SKM-1 treated with dmso at 0.1 percent for 144 hours (cell line): Measurements from ENCODE around the gene GMDS.

ENCODE experiments used
- DNase-seq: peaks from one replicate; lab custom pipeline; 2025; ENCODE audit not compliant: unreplicated experiment; lab: John Stamatoyannopoulos, UW

The GMDS gene

DNA sequence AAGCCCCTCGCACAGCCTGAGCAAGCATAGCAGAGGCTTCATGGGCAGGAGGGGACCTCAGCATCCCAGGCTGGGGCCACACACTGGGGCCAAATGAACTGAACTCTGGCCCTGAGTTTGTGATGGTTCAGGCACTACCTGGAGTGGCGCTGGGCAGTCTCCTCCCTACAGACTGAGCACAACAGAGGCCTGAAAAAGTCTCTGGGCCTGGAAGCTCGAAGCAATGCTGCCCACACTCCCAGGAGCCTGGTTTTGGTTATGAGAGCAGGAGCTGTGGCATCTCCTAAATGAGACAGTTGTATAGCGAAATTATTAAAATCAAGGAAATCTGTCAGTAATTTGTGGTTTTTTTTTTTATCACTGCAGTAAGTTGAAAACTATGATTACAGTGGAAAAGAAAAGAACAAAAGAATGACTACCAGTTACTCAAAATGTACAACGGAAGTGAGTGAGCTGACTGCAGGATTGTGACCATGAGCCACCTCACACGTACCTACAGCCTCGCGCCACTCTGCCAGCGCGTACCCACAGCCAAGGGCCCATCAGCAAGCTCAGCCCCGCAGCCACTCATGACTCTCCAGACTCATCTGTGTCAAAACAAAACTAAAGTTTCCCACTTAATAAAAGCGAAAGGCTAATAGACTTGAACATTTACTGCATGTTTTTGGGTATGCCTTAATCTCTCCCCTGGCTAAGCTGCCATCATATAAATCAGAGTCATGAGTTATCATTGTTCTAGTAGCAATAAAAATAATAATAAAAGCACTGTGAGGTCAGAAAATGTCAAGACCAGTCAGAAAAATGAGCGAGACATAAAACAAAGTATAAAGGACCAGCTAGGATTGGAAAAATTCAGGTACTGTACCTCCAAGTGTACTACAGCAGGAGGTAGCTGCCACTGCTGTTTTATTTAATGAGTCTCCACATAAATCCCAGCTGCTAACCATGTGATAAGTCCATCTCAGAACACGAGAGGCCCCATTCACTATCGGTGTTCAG, 458.7 kb downstream of the GMDS start:
- DNase-seq, result no peak

DNA sequence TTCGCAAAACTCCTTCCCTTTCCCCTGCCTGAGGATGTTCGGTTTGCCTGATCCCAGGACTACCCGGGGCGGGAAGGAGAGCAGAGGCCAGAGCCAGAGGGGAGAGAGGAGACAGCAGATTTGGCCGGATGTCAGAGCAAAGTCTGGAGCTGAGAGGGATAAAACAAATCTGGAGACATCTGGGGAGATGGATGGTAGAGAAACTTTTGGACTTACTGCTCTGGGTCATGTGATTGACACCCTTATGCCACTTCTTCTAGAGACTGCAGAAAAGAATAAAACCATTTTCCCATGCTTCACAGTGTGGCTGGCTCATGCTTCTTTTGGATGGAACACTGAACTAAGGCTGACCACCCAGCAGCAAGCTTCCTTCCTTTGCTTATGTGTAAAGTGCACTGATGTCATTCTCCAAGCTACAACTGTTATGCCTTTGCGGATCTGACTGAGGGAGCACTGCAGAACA, 461.0 kb downstream of the GMDS start:
- DNase-seq, result no peak

DNA sequence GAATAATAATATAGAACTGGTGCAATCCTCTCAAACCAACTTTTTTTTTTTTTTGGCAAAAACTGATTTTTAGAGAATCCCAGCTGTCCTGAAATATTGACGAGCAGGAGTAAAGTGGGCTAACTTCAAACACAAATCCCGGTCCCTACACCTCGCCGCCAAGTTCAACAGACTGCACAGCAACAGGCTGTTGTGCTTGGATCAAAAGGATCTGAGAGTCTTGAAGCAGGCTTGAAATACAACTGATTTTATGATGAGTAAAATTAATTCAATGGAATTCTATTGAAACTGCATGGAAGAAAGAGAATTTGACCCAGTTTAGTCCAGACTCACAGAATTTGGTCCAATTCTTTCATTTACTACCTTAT, 463.6 kb downstream of the GMDS start:
- no peak for DNase-seq

DNA sequence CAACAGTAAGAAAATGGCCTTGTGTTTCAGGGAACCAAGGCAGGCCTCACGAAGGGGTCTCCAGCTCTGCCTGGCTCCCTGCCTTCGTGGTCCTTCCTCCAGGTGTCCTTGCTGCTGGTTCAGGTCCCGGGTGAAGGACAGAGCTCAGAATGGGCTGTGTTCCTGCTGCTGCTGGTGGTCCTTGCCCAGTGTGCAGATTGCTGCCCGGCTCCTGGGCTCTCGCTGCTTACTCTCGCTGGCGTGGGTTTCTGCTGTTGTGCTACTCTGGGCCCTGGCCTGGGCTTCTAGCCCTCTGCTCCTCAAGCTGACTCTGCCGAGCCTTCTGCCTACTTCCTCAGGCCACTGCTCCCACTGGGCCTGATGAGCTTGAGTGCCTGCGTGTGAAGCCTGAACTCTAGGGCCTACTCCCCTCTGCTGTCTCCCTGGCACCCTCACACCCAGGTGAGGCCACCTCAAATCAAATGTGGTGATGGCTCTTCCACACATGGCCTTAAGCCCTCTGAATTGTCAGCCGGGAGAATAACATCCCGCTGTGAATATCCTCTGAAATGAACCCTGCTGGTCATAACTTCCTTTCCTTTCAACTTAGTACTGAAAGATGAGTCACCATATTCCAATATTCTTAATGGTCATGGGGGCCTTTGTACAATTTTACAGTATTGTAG, 464.1 kb downstream of the GMDS start:
- DNase-seq, result no peak

DNA sequence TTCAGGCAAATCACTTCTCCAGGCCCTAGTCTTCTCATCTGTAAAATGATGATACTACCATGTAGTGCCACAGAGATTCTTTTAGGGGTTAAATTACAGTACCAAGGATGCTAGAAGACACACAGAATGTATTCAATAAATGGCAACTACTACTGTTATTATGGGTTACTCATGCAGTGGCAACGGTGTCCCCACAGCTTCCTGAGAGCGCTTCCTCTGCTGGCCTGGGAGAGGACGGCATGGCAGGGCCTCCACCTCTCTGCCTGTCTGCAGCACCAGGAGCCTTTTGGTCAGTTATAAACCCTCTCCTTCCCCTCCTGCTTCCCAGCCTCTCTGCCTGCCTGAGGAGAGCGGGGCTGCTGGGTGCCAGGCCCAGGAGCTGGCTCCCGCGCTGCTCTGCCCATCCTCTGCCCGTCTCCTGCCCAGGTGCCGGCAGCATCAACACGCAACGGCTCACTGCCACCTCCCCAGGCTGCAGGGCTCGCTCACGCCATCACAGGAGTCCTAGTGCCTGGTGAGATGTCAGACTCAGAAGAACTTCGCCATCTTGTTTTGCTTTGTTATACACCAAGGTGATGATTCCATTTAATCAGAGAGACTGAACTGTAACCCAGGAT, 465.0 kb downstream of the GMDS start:
- DNase-seq, result no peak

DNA sequence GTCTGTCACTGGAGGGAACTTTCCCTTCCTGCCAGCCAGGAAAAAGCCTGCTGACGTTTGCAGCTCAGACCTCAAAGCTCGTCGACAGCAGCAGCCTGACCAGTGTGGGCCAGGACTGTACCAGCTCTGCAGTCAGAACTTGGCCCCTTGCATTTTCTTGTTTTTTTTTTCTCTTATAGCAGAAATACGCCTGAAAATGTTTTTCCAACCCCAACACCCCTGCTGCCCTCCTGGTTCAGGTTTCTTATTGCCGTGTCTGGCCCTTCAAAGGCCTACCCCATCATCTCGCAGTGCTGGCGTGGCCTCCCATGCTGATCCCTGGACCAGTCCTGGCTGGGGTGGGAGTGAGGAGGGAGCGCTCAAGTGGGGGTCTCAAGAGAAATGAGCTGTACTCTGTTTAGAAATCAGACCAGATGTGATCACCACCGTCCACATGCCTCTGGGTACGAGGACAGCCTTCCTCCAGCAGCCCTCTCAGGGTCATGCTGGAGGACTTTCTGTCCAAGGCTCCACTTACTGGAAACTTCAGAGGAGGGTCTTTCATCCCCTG, 466.6 kb downstream of the GMDS start:
- no peak for DNase-seq

DNA sequence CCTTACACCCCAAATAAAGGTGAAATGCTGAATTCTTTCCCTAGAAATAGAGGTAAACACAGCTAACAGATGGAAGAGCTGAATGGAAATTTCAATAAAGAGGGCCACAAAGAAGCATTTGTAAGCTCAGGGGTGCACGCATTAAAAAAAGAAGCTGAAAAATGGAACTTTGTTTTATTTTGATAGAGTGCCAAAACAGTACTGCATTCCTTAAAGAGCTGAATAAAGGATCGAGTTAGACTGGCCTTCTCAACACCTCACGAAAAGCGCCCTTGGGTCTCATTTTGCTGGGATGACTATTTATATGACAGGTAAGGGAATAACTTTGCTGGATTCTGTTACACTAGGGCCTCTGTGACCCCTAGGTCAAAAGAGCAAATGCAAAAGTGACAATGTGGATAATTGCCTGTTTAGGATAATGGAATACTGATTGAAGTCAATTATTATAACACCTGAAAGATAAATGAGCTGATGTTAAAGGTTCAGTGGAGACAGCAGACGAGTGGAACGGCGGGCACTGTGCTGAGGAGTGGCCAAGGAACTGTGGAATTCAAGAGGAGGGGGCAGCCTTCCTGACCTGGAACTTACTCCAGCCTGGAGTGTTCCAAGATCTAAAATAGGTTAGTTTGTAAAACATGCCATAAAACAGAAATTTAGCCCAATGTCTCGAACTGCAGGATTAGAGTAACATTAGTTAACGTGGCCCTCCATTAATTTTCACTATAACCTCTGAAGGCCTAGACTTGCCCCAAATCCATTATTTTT, 467.3 kb downstream of the GMDS start:
- DNase-seq, result no peak

DNA sequence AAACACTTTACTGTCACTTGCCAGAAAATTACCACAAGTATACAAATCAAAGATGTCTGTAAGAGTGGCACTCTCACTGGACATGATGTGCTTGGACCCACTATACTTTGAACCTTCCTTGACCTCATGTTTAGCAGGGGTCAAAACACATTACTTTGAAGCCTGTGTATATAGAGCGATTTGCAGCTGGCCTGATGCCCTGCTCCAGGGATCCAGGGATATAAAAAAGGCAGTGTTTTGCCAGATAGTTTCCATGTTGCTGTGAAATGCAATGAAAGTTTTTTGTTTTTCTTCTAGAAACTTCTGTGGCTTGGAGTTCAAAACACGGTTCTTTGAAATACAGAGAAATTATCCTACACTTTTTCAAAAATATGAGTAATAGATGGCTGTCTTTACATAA, 470.0 kb downstream of the GMDS start:
- DNase-seq, result no peak

DNA sequence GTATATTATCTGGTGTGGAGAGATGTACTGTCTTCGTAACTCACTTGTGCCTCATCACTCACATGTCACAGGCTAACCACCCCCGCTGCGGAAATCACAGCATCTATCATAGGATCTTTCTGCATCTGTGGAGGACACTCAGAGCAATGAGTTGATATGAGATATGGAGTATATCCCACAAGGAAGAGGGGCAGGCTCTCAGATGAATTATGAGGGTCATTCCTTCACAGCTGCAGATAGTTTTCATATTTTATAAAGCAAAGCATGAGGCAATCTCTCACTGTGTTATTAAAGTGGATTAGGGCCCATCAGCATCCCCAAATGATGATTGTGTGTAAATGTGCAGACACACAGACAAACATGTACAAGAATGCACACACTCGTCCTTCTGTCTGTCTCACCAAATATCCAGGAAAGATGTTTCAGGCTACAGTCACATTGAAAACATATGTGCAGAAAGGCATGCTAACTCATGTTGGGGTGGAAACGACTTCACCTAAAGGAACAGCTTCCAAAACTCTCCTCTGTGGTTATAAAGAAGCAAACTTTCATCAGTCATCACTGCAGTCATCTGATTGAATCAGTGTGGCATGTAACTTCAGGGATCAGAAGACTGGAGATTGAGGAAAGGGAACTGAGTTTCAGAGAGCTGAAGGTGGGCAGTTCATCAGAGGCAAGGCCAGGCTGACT, 471.0 kb downstream of the GMDS start:
- no peak for DNase-seq

DNA sequence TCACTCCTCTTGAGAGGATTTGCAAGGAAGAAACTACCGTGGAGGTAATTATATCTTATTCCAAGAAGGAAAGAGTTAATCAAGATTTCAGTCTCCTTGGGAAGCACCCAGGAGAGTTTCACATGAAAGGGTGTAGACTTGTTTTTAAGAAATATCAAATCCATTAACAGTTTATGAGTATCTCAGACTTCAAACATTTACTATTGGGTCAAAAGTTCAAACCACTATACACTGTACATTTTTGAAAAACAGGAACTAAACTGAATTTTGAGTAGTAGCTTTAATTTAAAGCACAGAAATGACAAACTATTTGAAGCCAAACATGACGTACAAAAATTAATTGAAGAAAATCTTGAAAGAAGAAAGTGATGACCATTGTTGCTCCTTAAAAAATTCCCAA, 471.7 kb downstream of the GMDS start:
- DNase-seq, result peak; percentile 11

DNA sequence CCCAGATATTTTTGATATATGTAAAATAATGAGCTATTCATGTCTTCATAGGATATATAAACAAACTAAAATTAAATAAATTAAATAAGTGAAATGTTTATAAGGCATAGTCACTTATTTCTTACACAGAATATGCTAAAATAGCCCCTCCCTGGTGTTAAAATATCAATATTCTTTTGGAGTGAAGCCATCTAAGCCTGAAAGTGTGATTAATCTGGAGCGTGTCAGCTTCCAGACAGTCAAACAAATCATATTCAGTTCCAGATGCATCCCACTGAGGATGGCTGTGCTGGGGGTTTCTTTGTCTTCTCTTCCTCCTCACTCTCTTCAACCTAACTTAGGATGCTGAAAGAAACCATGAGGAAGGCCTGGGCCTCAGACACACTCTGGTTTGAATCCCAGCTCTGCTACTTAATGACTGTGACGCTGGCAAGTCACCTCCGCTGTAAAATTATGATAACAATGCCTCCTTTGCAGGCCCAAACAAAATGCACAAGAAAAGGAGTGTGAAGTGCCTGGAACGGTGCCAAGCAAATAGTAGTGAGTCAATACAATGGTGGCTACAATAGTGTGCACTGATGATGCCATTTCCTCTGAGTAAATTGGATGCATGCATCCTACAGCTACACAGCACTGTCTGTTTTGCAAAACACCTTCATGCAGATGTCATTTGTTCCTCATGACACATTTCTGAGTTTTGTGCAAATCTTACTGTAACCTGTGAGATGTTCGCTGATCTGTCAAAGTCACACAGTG, 474.3 kb downstream of the GMDS start:
- no peak for DNase-seq

DNA sequence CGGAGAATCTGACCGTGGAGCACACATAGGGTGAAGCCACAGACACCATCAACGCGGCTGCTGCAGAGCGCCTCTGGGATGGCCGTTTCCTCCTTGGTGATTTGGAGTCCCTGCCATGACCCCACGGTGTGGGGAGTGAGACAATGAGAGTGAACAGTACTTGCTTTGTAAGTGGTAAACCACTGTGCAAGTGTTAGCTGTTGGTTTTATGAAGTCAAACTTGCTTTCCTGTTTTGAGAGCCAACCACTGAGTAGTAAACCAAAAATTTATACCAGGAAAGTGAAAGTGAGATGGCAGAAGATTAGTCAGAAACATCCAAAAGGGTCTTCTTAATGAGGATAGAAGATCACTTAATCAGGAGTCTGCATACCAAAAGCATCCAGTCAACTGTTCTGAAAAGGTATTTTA, 475.0 kb downstream of the GMDS start:
- no peak for DNase-seq

DNA sequence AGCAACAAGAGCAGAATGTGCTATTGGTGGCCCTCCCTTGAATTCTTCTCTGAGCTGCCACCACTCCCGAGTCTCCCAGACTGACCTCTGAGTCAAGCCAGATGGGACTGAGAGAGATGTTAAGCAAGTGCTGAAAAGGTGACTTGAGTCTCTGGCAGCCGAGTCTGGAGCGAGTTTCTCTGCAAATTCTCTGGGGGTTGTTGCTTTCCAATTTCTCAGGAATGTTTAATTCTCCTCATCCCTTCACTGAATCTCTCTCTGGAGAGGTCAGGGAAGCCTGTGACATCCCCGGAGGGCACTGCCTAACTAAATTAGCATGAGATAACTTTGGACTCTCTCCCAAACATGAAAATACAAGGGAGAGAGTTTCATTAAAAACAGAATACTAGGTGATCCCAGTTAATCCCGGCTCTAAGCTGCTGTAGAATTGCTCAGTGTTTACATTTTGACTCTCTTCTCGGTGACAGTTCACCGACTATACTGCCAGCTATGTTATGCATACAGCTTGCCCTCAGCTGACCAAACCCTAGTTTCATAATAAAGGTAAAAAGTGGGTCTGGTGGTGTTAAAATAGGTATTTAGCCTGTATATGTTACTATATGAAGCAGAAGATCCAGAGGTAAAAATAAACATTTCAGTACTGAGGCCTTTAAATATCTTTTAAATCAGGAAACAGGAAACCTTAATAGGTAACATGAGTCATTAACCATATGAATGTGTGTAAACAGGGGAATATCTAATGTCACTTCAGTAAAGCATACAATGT, 477.7 kb downstream of the GMDS start:
- DNase-seq, result no peak

DNA sequence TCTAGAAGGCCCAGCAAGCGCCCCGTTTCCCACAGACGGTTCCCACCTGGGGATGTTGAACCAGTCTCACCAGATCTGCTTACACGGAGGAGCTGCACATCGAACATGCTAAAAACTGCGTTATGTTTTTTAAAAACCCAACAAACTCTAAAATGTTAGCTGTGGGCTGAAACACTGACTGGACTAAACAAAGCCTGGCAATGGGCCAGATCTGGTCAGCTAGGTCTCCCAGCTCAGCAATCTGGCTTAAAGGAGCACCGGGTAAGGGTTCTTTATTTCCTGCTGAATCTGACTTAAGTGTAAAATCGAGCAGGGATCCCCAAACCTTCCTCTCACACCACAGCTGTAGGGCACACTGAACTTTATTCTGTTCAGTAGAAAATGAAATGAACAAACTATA, 478.8 kb downstream of the GMDS start:
- DNase-seq, result no peak

DNA sequence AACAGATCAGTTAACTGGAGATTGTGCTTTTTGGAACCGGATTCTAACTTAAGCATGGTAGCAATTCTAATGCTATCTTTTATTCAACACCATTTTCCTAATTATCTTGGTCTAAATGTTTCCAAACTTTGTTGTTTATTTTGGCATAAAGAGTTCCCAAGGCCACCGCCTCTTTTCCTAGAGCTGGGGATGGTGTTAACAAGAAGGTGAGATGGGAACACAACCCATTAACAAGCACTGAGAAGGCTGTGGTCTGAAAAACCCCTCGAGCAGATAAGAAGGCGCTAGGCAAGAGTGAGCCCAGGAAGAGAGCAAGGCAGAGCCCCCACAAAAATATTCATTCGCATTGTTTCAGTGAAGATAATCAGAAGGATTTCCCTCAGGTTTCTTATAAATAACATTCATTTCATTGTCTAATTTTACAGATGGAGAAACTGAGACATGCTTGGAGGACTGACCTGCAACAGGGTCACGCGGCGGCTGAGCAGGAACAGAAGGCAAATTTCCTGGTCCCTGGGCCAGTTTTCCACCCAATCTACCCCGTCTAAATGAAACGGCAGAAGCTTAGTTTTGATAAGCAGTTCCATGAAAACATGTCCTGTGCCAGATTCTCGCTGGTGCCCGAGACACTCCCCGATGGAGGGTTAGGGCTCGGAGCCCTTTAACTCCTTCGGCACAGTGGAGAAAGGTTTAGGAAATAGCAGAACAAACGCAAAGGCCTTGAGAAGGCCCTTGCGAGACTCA, 480.1 kb downstream of the GMDS start:
- no peak for DNase-seq

DNA sequence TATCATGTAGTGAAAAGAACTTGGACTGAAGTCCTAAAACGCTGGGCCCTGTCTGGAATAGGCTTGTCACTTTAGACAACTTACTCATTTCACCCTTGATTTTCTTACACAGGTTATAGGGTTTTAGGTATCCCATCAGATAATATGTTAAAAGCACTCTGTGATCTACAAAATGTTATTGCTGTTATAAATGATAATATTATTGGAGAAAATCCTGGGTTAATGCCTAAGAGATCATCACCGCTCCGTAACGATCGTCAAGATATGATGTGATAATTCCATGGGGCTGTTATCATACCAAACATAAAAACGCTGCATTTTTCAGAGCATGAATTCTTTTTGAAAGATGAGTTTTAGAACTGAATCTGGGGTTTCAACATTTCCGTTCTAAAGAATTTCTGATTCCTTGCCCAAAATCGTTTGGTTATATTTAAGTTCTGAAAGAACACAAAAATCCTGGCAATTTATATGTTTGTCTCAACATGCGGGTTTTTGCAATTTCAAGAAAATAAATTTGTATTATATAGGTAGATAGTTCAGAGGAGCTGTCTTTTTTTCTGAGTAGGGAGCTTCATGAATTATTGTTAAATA, 480.9 kb downstream of the GMDS start:
- no peak for DNase-seq

DNA sequence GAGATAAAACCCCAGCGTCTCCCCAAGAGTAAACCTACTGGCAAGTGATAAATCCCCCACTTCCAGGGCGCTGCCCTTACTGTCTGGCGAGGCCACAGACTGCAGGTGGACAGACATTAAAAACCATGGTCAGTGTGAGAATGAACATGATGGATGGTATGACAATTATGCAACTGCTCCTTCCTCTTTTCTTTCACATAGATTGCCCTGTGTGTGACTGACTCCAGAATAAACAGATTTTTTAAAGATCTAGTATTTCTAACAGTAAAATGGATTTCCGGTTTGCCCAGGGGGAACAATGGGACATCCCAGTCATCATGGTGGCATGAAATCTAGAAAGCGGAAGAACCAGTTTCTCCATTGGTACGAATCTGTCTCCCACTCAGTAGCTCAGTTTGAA, 482.0 kb downstream of the GMDS start:
- peak; percentile 45 for DNase-seq

DNA sequence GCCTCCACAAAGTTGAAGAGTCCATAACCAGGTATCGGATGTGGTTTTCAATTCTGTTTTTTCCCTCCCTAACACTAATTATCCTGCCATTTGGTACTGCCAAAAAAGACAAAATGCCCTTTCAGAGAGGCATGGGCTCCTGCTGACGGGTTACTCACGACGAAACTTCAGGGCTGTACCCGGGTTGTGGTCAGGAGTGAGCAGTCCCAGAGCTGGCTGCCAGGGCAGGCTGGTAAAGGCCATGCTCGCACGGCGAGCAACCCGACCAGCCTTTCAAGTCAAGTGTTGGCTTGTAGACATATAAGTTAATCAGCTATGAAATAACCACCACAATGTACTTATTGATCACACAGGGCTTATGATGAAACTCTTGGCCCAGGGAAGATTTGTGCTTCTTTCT, 483.2 kb downstream of the GMDS start:
- DNase-seq, result no peak
